CD4-positive, alpha-beta T cell treated with Interleukin-17A for 4 hours (primary cell): Measurements from ENCODE around the gene NEAT1.

ENCODE experiments used
- DNase-seq: peaks from one replicate; pipeline ENCODE4 v3.0.0-alpha.2; 2020; ENCODE audit warnings: mixed read lengths

Gene NEAT1

DNA sequence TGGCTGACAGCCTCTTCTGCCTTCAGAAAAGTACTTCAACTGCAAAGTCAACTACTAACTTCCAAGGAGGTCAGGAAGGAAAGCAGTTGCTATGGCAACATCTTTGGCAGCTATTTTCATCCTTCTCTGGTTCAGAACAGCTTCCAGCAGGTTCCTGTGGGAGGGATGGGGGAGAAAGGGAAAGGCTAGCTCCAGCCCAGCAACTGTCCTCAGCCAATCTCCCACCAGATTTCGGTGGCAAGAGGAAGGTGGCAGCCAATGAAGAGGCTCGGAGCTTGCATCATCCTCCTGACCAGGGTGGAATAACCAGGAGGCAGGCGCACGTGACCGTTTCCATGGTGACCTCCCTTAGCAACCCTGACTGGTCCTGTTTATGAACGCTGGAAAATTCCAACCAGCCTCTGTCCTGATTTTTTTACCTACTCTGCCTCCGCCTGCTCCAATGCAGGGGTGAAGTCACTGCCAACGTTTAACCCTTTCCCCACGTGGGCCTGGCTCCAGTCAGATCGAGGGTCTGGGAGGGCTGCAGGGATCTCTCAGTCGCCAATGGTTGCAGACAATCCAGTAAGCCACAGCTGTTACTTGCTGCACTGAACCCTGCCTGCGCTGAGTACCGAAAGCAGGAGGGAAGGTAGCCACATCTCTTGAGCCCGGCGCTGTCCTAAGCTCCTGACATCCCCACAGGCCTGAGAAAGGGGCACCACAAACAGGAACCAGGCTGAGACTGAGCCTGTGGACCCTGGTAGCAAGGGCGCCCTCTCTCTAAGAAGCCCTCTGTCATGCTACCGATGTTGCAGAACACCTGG is 65.1 kb downstream of the NEAT1 start:
- DNase-seq: peak; percentile 36

DNA sequence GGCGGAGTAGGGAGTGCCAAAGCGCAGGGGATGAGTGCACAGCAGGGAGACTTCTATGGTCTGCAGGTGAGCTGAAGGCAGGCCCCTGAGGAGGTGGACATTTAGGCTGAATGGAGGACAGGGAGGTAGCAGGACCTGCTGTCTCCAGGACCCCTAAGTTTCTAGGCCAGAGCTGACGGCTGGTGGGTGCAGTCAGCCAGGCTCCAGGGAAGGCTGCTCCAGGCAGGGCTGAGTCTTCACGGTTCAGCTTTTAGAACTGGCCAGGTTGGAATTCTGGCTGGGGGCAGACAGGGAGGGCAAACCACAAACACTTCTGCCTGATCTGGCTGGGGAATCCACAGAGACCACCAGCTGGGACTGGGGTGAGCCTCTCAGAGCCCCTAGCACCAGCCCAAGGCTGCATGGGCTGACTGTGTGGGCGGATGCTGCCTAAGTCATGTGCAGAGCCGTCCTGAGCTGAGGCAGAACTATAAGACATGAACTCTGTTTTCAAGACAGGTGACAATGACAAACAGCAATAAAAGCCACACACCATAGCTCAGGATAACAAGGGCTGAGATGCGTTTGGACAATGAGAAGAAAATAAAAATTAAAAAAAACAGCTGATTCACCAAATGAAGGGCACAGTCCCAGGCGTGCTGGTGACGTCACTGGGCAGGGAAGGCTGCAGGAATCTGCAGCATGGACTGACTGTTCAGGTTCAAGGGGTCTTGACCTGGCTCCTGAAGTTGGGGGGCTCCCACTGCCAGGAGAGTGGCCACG is 65.9 kb downstream of the NEAT1 start:
- DNase-seq: peak; percentile 24

DNA sequence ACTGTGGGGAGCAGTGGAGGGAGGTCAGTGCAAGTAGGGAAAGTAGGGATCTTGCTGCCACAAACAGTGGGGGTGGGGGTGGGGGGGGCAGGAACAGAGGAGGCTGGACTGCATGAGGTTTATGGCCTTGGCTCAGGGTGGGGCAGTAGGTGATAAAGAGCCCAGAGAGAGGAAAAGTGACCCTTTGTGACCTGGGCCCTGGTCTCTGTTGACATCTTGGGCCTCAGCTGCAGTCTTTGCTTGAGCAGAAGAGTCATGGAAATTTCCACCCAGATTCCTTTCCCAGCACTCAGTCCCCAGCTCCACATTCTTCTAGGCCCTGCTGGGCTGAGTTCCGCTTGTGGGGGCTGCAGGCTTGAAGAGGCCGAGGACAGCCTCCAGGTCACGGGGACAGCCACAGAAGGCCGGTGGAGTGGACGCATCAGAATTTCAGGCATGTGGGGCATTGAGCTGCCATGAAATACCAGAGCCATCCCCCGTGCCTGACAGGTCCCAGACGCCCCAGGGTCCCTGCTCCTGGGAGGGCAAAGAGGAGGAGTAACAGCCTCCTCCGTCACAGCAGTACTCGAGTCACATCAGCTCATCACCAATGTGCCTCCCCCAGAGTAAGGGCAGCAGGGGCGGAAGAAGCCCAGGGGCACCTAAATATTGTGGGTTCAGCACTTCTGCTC is 66.6 kb downstream of the NEAT1 start:
- DNase-seq: no peak

DNA sequence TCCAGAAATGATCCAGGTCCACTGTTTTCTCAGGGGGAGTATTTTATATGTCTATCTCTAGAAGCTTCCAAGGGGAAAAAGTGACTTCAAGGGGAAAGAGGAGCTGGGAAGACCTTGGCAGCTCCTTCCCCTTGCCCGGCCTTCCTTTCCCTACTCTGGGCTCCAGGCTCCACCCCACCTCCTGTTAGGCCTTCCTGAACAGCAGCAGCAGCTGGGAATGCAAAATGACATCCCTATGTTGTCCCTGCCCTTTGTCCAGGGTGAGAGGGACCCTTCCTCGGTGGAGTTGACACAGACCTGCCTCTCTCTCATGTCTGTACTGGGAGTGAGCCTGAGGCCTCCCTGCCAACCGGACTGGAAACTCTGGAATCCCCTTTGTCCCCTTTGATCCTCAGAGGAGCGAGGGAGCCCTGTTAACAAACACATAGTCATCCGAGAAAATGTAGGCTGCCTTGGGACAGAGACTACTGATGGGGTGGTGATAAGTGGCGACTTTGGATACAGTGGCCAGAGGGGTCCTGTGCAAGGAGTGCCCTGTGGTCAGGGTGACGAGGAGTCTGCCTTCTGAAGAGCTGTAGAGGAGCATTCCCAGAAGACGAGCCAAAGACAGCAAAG is 67.2 kb downstream of the NEAT1 start:
- DNase-seq: no peak

DNA sequence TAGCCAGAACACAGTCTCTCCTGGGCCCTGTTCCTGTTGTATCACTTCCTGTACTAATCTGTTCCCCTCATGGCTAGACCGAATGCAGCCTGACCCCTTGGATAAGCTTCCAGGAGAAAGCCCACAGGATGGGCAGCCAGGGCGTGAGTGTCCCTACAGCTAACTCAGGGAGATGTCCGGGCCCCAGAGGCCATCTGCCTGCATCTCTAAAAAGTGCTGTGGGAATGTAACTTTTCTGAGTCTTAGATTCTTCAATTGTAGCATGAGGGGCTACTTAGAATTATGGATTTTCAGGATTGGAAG is 68.5 kb downstream of the NEAT1 start:
- DNase-seq: no peak

DNA sequence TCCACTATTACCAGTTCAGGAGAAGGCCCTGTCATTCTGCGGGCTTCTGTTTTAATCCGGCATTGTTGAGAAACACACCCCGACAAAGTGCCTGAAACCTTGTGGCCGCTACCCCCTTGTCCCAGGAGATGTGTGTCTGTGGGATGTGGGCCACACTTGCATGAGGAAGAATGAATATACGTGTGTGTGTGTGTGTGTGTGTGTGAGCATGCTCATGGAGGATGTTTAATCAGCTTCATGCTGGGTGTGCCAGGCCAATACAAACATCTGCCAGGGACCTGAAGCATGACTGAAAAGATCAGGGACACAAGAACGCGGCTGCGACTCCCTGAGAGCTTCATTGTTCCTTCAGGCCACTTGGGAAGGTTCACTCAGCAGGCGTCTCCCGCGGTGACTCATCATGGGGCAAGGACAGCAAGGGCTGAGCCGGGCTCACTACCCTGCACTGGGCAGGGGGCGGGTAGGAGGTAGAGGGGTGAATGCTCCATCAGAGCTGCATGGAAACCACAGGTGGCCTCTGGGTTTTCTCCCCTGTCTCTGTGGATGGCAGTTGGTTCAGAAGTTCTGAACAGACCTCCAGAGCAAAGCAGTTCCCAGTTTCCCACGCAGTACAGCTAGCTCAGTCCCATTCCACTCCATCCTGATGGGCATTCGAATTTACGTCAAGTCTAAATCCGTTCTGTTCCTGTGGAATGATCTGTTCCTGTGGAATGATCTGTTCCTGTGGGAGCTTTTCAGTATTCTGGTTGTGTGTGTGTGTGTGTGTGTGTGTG is 69.2 kb downstream of the NEAT1 start:
- no peak for DNase-seq

DNA sequence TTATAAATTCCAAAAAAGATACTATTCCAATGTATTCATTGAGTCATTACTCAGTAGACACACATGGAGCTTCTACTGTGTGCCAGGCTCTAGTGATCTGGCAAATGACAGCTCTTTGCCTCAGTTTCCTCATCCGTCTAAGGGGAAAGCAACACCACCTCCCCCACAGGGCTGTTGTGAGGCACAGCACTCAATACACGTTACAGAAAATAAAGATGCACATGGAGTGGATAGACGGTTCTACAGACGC is 69.7 kb downstream of the NEAT1 start:
- no peak for DNase-seq

DNA sequence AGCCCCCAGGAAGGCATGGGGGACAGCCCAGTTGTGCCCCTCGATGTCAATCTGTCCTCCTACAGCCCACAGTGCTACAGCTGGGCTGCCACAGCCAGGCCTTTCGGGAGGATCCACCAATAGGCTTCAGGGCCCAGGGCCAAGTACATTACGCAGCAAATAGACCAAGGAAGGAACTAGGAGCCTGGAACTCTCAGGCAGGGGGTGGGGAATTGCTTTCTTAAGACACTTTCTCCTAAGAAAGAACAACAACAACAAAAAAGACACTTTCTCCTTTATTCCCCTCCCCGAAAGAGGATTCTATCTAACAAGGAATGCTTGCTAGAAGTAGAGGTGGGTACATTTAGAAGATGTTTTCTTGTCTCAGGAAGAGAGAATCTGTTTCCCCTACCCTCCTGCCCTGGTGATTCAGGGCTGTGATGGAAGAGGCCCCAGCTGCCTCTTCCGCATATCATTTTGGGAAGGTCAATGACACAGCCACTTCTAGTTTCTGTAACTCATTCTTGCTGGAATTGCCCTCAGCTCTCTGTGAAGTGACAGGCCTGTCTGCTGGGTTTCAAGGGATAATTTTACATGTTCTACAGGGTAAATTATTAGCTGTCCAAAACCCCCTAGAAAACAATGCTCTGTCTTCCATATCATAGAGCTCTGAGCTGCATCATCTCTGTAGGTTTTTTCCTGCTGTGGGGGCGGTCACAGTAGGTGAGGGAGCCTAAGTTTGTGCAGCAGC is 70.2 kb downstream of the NEAT1 start:
- DNase-seq: no peak

DNA sequence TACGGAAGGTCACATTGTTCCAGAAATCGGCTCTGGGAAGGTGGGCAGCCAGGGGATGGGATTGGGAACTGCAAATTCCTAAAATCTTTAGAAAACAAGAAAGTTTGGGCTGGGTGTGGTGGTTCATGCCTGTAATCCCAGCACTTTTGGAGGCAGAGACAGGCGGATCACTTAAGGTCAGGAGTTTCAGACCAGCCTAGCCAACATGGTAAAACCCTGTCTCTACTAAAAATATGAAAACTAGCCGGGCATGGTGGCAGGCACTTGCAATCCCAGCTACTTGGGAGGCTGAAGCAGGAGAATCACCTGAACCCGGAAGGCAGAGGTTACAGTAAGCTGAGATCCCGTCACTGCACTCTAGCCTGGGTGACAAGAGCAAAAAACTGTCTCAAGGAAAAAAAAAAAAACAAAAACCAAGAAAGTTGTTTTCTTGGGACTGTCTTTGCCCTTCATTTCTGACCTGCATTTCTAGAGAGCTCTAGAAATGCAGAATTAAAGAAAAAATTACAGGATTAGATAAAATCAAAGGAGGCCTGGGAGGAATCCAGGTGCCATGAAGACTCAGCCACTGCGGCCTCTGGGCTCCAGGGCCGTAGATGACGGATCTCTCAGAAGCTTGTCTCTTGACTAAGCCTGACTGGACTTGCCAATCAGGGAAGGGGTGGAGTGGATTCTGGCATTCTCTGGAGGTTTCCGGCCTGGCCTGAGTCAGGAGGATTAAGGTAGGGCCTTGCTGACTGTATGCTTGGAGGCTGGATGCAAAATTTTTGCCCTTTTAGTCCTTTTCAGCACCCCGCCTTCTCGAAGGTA is 71.0 kb downstream of the NEAT1 start:
- no peak for DNase-seq
